K562 (cell line): ENCODE data around the gene PEX7. TPM values are rescaled to one million over a fixed set of nuclear protein-coding genes. Genes with fewer than 3 reads are reported as not detected.

Experiments
- HMBOX1 ChIP-seq: sonication (generic); IDR thresholded peaks from 2 replicates; pipeline ENCODE4 v1.6.1; 2016
- LARP7 ChIP-seq: fragments of 450-650 bp; IDR thresholded peaks from 2 replicates; pipeline ENCODE4 v1.6.1; 2016
- MGA ChIP-seq: fragments of 450-650 bp; IDR thresholded peaks from 2 replicates; pipeline ENCODE4 v1.6.1; 2016; ENCODE audit warnings: mild to moderate bottlenecking, moderate library complexity
- MTA3 ChIP-seq: fragments of 450-650 bp; formaldehyde crosslinking; IDR thresholded peaks from 2 replicates; pipeline ENCODE4 v1.6.1; 2017; ENCODE audit warnings: mild to moderate bottlenecking, borderline replicate concordance
- NONO ChIP-seq, 2 experiments: fragments of 200-400 bp in 1 of 2; fragments of 450-650 bp in 1 of 2; formaldehyde crosslinking in 1 of 2; IDR thresholded peaks; 2 replicates each; pipeline ENCODE4 v1.6.1; 2017; ENCODE audit warnings: low read depth in 2 of 2, mild to moderate bottlenecking in 2 of 2, moderate library complexity in 2 of 2, low read length in 1 of 2
- RBBP5 ChIP-seq: fragments of 200-600 bp; sonication (generic); IDR thresholded peaks from 2 replicates; pipeline ENCODE4 v1.6.1; 2012; ENCODE audit warnings: borderline replicate concordance, mild to moderate bottlenecking, low read length, control low read depth, inconsistent platforms; ENCODE audit not compliant: insufficient read depth, poor library complexity, severe bottlenecking
- RBM17 ChIP-seq: fragments of 200-400 bp; formaldehyde crosslinking; IDR thresholded peaks from 2 replicates; pipeline ENCODE4 v1.6.1; 2017; ENCODE audit warnings: low read depth, mild to moderate bottlenecking, low read length, borderline replicate concordance
- SLC30A9 ChIP-seq: fragments of 250-450 bp; sonication (Bioruptor Pico); IDR thresholded peaks from 2 replicates; pipeline ENCODE4 v1.8.0; 2022; ENCODE audit warnings: mild to moderate bottlenecking, moderate library complexity
- ZBTB9 ChIP-seq: fragments of 450-650 bp; formaldehyde crosslinking; IDR thresholded peaks from 2 replicates; pipeline ENCODE4 v1.4.0; 2020; ENCODE audit warnings: mild to moderate bottlenecking, moderate library complexity
- ZNF584 ChIP-seq: fragments of 200-800 bp; sonication (Bioruptor generic); IDR thresholded peaks from 2 replicates; pipeline ENCODE4 v1.6.1; 2016; ENCODE audit warnings: low read depth, mild to moderate bottlenecking, missing genetic modification characterization, missing compliant biosample characterization
- ZNF766 ChIP-seq: fragments of 200-800 bp; sonication (Bioruptor generic); conservative IDR thresholded peaks from 2 replicates; pipeline ENCODE4 v1.6.1; 2016; ENCODE audit warnings: missing genetic modification characterization, missing compliant biosample characterization
- polyA plus RNA-seq, 8 experiments: library from polyadenylated mRNA; depleted of rRNA in 4 of 8; stranded (reverse) in 5 of 8; unstranded in 3 of 8; fragments of >200 nt; fragmentation: Nextera tagmentation in 2 of 8; fragmentation: Illumina TruSeq in 1 of 8; extraction: Ambion mirVana in 2 of 8; extraction: Trizol in 1 of 8; gene quantifications; 2 replicates each; pipeline versions ENCODE4 v1.2.1 to v1.2.3, GENCODE V29; 2011 to 2014; ENCODE audit warnings: inconsistent platforms in 1 of 8, missing spikeins in 1 of 8
- total RNA-seq, 7 experiments: library from RNA; depleted of rRNA in 6 of 7; stranded (reverse); fragments of >200 nt in 6 of 7; fragmentation: Illumina TruSeq in 2 of 7; extraction: Trizol in 2 of 7; gene quantifications; 2 replicates each; pipeline versions ENCODE4 v1.2.1 to v1.2.3, GENCODE V29; 2011 to 2021; ENCODE audit warnings: low replicate concordance in 1 of 7

PEX7 gene
- total and polyA plus RNA-seq, 9 of the 15 experiments (the other 6 are each of a cell fraction or from before 2014, with no cell fraction given), result 1.6 to 12.9 (median 9.1) TPM

GRCh38 chr6:136792410-136793262 is 29.8 kb upstream of the PEX7 start, which contains the start of gene MAP3K5 (continued):
- TF ChIP-seq MGA (peak; percentile 95), ZBTB9 (peak; percentile 15; the same call in 1 of the 2 replicates), ZNF584 (CRISPR knock-in tag) (peak; percentile 35; the same call in 1 of the 2 replicates), ZNF766 (CRISPR knock-in tag) (no peak), RBBP5 (peak; percentile 35), MTA3 (peak; percentile 66), NONO (IDR thresholded peaks at IDR 0.05; ENCODE audit: low read depth in 2 of 2, low read length in 1 of 2) (peak in 1 of 2 experiments; percentile 91; a peak in 2 of 4 replicates), SLC30A9 (no peak), LARP7 (peak; percentile 86; the same call in 1 of the 2 replicates), RBM17 (no peak), HMBOX1 (no peak)
